ENCODE results near the gene RPS23. TPM values are rescaled to one million over a fixed set of nuclear protein-coding genes. Genes with fewer than 3 reads are reported as not detected.

Gene RPS23
- total and polyA plus RNA-seq, 2 experiments from 2014 or later, result 2,261 to 3,526 TPM

DNA sequence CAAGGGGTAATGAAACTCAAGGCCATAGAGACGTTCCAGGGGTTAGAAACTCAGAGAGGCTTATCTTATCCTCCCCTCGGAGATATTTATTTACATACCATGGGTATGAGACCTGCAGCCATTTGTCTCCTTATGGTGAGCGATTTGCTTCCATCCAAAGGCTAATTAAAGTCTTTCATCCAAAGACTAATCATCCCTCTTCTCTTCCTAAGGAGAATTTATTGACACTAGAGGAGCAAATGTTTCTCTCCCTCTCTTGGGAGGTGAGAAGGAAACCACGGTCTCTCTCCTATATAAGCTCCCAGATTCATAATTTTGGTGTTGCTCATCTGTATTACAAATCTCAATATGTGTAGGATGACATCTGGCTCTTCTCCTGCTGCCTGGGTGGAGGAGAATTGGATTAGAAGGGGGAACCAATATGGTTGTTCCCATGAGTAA lies 31.0 kb upstream of the RPS23 start (continued):
- TF ChIP-seq, protein P1, sequence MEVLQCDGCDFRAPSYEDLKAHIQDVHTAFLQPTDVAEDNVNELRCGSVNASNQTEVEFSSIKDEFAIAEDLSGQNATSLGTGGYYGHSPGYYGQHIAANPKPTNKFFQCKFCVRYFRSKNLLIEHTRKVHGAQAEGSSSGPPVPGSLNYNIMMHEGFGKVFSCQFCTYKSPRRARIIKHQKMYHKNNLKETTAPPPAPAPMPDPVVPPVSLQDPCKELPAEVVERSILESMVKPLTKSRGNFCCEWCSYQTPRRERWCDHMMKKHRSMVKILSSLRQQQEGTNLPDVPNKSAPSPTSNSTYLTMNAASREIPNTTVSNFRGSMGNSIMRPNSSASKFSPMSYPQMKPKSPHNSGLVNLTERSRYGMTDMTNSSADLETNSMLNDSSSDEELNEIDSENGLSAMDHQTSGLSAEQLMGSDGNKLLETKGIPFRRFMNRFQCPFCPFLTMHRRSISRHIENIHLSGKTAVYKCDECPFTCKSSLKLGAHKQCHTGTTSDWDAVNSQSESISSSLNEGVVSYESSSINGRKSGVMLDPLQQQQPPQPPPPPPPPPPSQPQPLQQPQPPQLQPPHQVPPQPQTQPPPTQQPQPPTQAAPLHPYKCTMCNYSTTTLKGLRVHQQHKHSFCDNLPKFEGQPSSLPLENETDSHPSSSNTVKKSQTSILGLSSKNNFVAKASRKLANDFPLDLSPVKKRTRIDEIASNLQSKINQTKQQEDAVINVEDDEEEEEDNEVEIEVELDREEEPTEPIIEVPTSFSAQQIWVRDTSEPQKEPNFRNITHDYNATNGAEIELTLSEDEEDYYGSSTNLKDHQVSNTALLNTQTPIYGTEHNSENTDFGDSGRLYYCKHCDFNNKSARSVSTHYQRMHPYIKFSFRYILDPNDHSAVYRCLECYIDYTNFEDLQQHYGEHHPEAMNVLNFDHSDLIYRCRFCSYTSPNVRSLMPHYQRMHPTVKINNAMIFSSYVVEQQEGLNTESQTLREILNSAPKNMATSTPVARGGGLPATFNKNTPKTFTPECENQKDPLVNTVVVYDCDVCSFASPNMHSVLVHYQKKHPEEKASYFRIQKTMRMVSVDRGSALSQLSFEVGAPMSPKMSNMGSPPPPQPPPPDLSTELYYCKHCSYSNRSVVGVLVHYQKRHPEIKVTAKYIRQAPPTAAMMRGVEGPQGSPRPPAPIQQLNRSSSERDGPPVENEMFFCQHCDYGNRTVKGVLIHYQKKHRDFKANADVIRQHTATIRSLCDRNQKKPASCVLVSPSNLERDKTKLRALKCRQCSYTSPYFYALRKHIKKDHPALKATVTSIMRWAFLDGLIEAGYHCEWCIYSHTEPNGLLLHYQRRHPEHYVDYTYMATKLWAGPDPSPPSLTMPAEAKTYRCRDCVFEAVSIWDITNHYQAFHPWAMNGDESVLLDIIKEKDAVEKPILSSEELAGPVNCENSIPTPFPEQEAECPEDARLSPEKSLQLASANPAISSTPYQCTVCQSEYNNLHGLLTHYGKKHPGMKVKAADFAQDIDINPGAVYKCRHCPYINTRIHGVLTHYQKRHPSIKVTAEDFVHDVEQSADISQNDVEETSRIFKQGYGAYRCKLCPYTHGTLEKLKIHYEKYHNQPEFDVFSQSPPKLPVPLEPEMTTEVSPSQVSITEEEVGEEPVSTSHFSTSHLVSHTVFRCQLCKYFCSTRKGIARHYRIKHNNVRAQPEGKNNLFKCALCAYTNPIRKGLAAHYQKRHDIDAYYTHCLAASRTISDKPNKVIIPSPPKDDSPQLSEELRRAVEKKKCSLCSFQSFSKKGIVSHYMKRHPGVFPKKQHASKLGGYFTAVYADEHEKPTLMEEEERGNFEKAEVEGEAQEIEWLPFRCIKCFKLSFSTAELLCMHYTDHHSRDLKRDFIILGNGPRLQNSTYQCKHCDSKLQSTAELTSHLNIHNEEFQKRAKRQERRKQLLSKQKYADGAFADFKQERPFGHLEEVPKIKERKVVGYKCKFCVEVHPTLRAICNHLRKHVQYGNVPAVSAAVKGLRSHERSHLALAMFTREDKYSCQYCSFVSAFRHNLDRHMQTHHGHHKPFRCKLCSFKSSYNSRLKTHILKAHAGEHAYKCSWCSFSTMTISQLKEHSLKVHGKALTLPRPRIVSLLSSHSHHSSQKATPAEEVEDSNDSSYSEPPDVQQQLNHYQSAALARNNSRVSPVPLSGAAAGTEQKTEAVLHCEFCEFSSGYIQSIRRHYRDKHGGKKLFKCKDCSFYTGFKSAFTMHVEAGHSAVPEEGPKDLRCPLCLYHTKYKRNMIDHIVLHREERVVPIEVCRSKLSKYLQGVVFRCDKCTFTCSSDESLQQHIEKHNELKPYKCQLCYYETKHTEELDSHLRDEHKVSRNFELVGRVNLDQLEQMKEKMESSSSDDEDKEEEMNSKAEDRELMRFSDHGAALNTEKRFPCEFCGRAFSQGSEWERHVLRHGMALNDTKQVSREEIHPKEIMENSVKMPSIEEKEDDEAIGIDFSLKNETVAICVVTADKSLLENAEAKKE (CRISPR knock-in tag; IDR thresholded peaks at IDR 0.05), result no peak

DNA sequence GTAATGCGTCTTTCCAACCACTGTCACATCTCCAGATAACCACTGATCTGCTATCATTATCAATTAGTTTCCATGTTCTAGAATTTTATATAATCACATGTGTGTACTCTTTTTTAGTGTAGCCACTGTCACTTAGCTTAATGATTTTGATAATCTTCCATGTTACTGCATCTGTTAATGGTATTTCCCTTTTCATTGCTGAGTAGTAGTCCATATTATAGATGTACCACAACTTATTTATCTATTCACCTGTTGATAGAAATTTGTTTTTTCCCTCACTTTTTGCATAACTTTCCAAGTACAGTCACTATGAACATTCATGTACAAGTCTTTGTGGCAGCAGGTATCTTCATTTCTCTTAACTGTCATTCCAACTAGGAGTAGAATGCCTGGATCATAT lies 30.3 kb upstream of the RPS23 start:
- H3K36me3 ChIP-seq (ENCODE audit: insufficient read depth), result no peaks in the 10 kb centered on the region; the same call in 1 of the 2 replicates
- no peaks in the 10 kb centered on the region for H3K79me2 ChIP-seq (replicated peaks; ENCODE audit: insufficient read depth)
- Mint-ChIP-seq H3K4me1 (peaks cover 18% of the 10 kb centered on the region), H3K9me3 (peaks cover 10% of the 10 kb centered on the region), H3K36me3 (ENCODE audit: low read depth) (peaks cover 15% of the 10 kb centered on the region), H3K4me3 (no peak overlapping the region), H3K27me3 (ENCODE audit: insufficient read depth, low read depth, poor library complexity) (peaks cover 3% of the 10 kb centered on the region), H3K27ac (no peak overlapping the region)
- H3F3A ChIP-seq (replicated peaks; ENCODE audit: low read depth), result no peaks in the 10 kb centered on the region
- no peak overlapping the region for H3K27ac ChIP-seq (ENCODE audit: low read depth)
- ATAC-seq (no peak), DNase-seq (ENCODE audit: low spot score) (no peak)
- H3K9me2 ChIP-seq (ENCODE audit: insufficient read depth), result no peaks in the 10 kb centered on the region
- no peaks in the 10 kb centered on the region for H4K20me1 ChIP-seq (replicated peaks; ENCODE audit: insufficient read depth)
- H3K4me3 ChIP-seq, result no peak overlapping the region
- peaks cover 10% of the 10 kb centered on the region for H3K4me1 ChIP-seq (ENCODE audit: insufficient read depth)
- H2AFZ ChIP-seq, result no peak overlapping the region
- H3K4me2 ChIP-seq, result no peak overlapping the region
- H3K27me3 ChIP-seq (ENCODE audit: insufficient read depth), result no peaks in the 10 kb centered on the region
- TF ChIP-seq JUNB (IDR thresholded peaks at IDR 0.05; ENCODE audit: unreplicated experiment) (no peak), EZH2phosphoT487 (IDR thresholded peaks at IDR 0.05; ENCODE audit: unreplicated experiment) (no peak), EZH2 (IDR thresholded peaks at IDR 0.05; ENCODE audit: low read depth, unreplicated experiment) (no peak), POLR2AphosphoS5 (IDR thresholded peaks at IDR 0.05; ENCODE audit: low read depth) (no peak), ZNF114 (CRISPR knock-in tag; IDR thresholded peaks at IDR 0.05) (no peak)
- TF ChIP-seq, protein P2, sequence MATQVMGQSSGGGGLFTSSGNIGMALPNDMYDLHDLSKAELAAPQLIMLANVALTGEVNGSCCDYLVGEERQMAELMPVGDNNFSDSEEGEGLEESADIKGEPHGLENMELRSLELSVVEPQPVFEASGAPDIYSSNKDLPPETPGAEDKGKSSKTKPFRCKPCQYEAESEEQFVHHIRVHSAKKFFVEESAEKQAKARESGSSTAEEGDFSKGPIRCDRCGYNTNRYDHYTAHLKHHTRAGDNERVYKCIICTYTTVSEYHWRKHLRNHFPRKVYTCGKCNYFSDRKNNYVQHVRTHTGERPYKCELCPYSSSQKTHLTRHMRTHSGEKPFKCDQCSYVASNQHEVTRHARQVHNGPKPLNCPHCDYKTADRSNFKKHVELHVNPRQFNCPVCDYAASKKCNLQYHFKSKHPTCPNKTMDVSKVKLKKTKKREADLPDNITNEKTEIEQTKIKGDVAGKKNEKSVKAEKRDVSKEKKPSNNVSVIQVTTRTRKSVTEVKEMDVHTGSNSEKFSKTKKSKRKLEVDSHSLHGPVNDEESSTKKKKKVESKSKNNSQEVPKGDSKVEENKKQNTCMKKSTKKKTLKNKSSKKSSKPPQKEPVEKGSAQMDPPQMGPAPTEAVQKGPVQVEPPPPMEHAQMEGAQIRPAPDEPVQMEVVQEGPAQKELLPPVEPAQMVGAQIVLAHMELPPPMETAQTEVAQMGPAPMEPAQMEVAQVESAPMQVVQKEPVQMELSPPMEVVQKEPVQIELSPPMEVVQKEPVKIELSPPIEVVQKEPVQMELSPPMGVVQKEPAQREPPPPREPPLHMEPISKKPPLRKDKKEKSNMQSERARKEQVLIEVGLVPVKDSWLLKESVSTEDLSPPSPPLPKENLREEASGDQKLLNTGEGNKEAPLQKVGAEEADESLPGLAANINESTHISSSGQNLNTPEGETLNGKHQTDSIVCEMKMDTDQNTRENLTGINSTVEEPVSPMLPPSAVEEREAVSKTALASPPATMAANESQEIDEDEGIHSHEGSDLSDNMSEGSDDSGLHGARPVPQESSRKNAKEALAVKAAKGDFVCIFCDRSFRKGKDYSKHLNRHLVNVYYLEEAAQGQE (IDR thresholded peaks at IDR 0.05; ENCODE audit: unreplicated experiment), result no peak

Data from GM23338 (cell line).